HUES64 (cell line): ENCODE data around the gene MYO7B.
"Not testable (repeated sequence)": the region's sequence is repeated elsewhere in the genome, so short reads cannot be mapped to it uniquely, and the experiment has no call there.

ENCODE experiments used
- H3K27ac ChIP-seq: 2 replicates; pipeline ENCODE4 v1.7.0; 2013; ENCODE audit warnings: low read depth, low read length, inconsistent platforms
- H3K27me3 ChIP-seq: 2 replicates; pipeline ENCODE4 v1.6.1; 2013; ENCODE audit warnings: mild to moderate bottlenecking, low read length; ENCODE audit not compliant: insufficient read depth
- H3K36me3 ChIP-seq: 2 replicates; pipeline ENCODE4 v1.6.1; 2013; ENCODE audit warnings: mild to moderate bottlenecking, low read length; ENCODE audit not compliant: insufficient read depth
- H3K4me1 ChIP-seq: 2 replicates; pipeline ENCODE4 v1.6.1; 2013; ENCODE audit warnings: mild to moderate bottlenecking, low read length, moderate library complexity; ENCODE audit not compliant: insufficient read depth
- H3K4me3 ChIP-seq: 2 replicates; pipeline ENCODE4 v1.5.1; 2013; ENCODE audit warnings: mild to moderate bottlenecking, low read length, moderate library complexity
- H3K9ac ChIP-seq: 2 replicates; pipeline ENCODE4 v1.6.1; 2013; ENCODE audit warnings: mild to moderate bottlenecking, low read depth, low read length
- H3K9me3 ChIP-seq: 2 replicates; pipeline ENCODE4 v1.6.1; 2013; ENCODE audit warnings: low read depth, low read length; ENCODE audit not compliant: insufficient read depth
- WGBS: fragments of 150-250, 120-280 bp; methylation state at CpG from one replicate; pipeline ENCODE4 v1.1.7; 2013; ENCODE audit warnings: missing lambda C conversion rate; 5-methylcytosine and 5-hydroxymethylcytosine counted together

The MYO7B gene

DNA sequence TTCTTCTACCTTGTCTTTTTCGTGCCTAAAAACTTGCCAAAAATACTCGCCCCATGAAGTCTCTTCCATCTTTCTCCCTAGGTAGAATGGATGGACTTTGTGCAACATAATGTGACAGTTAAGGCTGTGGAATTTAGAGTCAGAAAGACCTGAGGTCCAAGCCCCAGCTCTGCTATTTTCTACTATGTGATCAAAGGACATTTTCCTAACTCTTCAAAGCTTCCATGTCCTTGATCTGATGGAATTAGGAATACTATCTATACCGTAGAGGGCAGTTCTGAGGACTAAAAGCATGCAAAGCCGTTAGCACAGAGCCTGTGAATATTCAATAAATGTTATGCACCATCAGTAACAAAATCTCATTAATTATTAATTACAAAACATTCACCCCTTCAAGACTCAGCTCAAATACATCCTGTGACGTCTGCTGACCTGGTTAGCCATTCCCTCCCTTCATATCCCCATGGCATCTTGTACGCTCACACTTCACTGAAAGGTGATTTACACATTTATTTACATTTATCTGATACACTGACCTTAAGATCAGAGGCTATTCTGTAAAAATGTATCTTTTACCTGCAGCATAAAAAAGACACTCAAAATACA, 24.3 kb upstream of the MYO7B start:
- Histone ChIP-seq H3K27ac (no peak overlapping the region), H3K4me3 (no peak overlapping the region), H3K9me3 (no peaks in the 10 kb centered on the region), H3K36me3 (peaks cover 34% of the 10 kb centered on the region), H3K27me3 (no peaks in the 10 kb centered on the region), H3K4me1 (peaks cover 26% of the 10 kb centered on the region), H3K9ac (no peak overlapping the region)
- WGBS: 93% methylated on average over 6 of the region's 6 CpGs

DNA sequence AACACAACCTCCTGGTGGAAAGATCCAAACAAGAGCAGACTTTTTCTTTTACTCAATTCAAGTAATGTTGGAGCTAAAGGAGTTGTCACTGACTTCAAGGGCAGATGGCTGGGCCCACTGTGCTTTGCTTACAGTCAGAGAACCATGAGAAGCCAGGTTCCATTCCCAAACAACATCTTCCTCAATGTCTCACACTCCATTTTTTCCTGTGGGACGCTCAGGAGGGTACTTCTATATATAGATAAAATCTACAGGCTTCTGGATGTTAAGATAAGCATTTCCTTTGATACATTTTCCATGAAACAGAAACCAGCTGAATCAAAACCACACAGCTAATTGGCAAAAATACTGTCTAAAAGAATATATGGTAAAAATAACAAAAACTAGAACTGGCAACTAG, 23.6 kb upstream of the MYO7B start:
- Histone ChIP-seq H3K4me3 (no peak overlapping the region), H3K9me3 (no peaks in the 10 kb centered on the region), H3K36me3 (peaks cover 32% of the 10 kb centered on the region), H3K27me3 (no peaks in the 10 kb centered on the region), H3K27ac (no peak overlapping the region), H3K4me1 (peaks cover 26% of the 10 kb centered on the region), H3K9ac (no peak overlapping the region)
- WGBS: no CpG with 5 or more reads among the region's 1 CpG

DNA sequence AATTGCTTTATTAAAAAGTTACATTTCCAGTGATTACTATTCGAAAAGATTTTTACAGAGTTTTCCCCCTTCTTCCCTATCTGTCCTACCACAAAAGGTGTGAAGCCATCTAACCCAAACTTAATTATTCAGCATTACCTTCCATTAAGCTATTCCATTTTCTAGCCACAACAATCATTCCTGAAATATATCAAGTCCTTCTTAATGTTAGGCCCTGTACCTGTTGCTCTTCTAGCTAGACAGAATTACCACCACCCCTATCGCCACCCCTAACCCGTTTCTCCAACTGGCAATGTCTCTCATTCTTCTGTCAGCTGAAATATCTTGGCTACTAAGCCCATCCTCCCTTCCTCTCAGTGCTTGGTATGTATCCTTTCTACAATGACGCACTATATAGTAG, 23.1 kb upstream of the MYO7B start:
- Histone ChIP-seq H3K4me3 (no peak overlapping the region), H3K27me3 (no peaks in the 10 kb centered on the region), H3K9me3 (no peaks in the 10 kb centered on the region), H3K27ac (no peak overlapping the region), H3K4me1 (peaks cover 26% of the 10 kb centered on the region), H3K36me3 (peaks cover 37% of the 10 kb centered on the region), H3K9ac (no peak overlapping the region)
- WGBS: 95% methylated on average over 4 of the region's 4 CpGs

DNA sequence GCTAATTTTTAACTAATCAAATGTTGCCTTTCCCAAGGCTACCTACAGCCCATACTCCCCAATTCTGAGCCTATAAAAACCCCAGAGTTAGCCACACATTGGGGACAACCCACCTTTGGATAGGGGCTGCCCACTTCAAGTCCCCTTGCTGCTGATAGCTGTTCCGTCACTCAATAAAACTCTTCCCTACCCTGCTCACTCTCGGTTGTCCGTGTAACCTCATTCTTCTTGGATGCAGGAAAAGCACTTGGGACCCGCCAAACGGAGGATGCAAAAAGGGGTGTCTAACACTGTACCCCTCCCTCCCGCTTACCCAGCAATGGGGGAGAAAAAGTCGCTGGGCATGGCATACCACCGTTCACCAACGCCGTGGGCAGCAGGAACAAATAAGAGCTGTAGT, 21.4 kb upstream of the MYO7B start:
- Histone ChIP-seq H3K9me3 (no peaks in the 10 kb centered on the region), H3K9ac (no peak overlapping the region), H3K4me1 (peaks cover 26% of the 10 kb centered on the region), H3K4me3 (no peak overlapping the region), H3K27me3 (no peaks in the 10 kb centered on the region), H3K27ac (no peak overlapping the region), H3K36me3 (peaks cover 51% of the 10 kb centered on the region)
- 92% methylated on average over 10 of the region's 10 CpGs for WGBS

DNA sequence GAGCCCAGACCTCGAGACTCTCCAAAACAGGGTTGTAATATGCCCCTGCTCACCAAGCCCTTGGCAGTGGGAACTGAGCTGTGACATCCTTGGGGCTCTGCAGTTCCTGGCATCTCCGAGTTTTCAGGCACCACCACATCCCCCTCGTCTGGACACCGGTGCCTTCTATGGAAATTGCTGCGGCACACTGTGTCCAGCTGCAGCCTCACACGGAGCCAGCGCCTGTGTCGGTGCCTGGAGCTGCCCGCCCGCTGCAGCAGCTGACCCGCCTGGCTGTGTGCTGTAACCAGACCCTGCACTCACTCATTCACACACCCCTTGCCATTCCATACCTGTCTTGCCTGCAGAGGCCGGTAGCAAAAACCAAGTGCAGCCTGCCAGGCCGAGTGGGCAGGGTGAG, 21.0 kb upstream of the MYO7B start:
- peaks cover 55% of the 10 kb centered on the region for H3K36me3 ChIP-seq
- WGBS: 93% methylated on average over 13 of the region's 13 CpGs
- H3K9me3 ChIP-seq: no peaks in the 10 kb centered on the region
- no peak overlapping the region for H3K27ac ChIP-seq
- no peaks in the 10 kb centered on the region for H3K27me3 ChIP-seq
- no peak overlapping the region for H3K4me3 ChIP-seq
- peaks cover 26% of the 10 kb centered on the region for H3K4me1 ChIP-seq
- H3K9ac ChIP-seq: no peak overlapping the region

DNA sequence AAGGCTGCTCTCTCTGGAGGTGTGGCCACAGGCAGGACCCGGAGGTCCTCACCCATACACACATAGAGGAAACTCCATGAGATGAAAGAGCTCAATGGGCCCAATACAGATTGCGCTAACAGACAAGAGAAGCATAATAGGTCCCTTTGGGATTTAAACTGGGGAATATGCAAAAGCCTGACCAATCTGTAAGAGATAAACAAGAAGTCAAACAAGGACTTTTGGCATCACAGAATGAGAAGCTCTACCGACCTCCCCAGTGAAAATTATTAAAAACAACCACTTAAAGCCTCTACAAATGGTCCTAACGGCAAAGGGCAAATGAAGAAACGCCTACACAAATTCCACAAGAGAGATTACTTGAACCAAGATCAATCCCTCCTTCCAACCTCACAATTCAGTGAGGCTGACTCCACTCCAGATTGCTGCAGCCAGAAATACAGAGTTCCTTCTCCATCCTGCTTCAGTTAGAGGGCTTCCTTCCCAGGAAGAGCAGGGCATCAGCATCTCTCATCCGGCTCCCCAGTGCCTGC, 20.0 kb upstream of the MYO7B start:
- no peaks in the 10 kb centered on the region for H3K9me3 ChIP-seq
- 86% methylated on average over 6 of the region's 6 CpGs for WGBS
- no peak overlapping the region for H3K9ac ChIP-seq
- H3K4me1 ChIP-seq: peaks cover 26% of the 10 kb centered on the region
- no peak overlapping the region for H3K27ac ChIP-seq
- H3K4me3 ChIP-seq: no peak overlapping the region
- H3K36me3 ChIP-seq: peaks cover 64% of the 10 kb centered on the region
- H3K27me3 ChIP-seq: no peaks in the 10 kb centered on the region

DNA sequence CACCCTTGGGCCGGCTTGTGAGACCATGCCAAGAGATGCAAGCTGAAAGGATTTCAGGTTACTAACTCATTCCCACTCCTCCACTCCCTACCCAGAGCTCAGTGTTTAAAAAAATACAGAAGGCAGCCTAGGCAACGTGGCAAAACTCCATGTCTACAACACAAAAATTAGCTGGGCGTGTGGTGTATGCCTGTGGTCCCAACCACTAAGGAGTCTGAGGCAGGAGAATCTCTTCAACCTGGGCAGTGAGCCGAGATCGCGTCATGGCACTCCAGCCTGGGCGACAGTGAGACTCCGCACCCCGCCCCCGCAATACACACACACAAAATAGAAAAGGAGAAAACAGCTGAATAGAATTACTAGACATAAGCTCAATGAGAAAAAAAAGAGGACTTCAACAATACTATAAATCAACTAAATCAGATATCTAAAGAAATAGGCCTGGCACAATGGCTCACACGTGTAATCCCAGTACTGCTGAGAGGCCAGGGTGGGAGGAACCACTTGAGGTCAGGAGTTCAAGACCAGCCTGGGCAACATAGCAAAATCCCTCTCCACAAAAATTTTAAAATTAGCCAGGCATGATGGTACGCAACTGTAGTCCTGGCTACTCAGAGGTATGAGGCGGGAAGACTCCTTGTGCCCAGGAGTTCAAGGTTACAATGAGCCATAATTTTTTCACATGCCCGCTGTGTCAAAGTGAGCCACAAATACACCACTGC, 19.3 kb upstream of the MYO7B start:
- no peaks in the 10 kb centered on the region for H3K9me3 ChIP-seq
- H3K9ac ChIP-seq: no peak overlapping the region
- H3K36me3 ChIP-seq: peaks cover 66% of the 10 kb centered on the region
- H3K4me3 ChIP-seq: no peak overlapping the region
- H3K27me3 ChIP-seq: no peaks in the 10 kb centered on the region
- H3K27ac ChIP-seq: no peak overlapping the region
- H3K4me1 ChIP-seq: peaks cover 26% of the 10 kb centered on the region
- WGBS: 91% methylated on average over 14 of the region's 14 CpGs

DNA sequence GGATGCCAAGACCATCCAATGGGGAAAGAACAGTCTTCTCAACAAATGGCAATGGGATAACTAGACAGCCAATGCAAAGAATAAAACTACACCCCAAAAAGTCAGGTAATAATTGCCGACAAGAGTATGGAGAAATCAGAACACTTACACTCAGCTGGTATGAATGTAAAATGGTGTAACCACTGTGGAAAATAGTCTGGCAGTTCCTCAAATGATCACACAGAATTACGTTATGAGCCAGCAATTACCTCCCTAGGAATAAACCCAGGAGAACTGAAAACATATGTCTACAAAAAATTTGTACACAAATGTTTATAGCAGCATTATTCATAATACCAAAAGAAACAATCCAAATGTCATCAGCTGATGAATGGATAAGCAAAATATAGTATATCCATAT, 18.0 kb upstream of the MYO7B start:
- Histone ChIP-seq H3K4me3 (no peak overlapping the region), H3K9me3 (no peaks in the 10 kb centered on the region), H3K27me3 (no peaks in the 10 kb centered on the region), H3K27ac (no peak overlapping the region), H3K9ac (no peak overlapping the region), H3K4me1 (peaks cover 26% of the 10 kb centered on the region), H3K36me3 (peaks cover 73% of the 10 kb centered on the region)
- WGBS: 92% methylated on average over 2 of the region's 2 CpGs

DNA sequence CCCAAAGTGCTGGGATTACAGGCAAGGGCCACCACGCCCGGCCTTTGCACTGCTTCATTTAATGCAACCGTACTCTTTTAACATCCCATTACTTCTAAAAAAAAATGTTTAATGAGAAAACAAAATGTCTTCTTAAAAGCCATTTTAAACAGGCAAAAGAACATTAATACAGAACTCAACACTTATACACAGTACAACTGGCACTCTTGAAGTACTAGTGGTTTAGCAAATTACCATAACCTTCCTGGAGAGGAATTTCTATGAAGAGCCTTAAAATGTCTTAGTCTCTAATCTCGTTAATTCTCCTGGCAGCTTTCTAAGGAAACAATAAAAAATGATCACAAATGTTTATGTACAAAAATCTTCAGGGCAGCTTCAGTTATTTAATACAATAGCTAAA, 15.1 kb upstream of the MYO7B start:
- no peak overlapping the region for H3K4me3 ChIP-seq
- WGBS: 88% methylated on average over 4 of the region's 4 CpGs
- no peak overlapping the region for H3K27ac ChIP-seq
- no peak overlapping the region for H3K9ac ChIP-seq
- H3K9me3 ChIP-seq: no peaks in the 10 kb centered on the region
- peaks cover 6% of the 10 kb centered on the region for H3K4me1 ChIP-seq
- H3K27me3 ChIP-seq: no peaks in the 10 kb centered on the region
- H3K36me3 ChIP-seq: peaks cover 77% of the 10 kb centered on the region

DNA sequence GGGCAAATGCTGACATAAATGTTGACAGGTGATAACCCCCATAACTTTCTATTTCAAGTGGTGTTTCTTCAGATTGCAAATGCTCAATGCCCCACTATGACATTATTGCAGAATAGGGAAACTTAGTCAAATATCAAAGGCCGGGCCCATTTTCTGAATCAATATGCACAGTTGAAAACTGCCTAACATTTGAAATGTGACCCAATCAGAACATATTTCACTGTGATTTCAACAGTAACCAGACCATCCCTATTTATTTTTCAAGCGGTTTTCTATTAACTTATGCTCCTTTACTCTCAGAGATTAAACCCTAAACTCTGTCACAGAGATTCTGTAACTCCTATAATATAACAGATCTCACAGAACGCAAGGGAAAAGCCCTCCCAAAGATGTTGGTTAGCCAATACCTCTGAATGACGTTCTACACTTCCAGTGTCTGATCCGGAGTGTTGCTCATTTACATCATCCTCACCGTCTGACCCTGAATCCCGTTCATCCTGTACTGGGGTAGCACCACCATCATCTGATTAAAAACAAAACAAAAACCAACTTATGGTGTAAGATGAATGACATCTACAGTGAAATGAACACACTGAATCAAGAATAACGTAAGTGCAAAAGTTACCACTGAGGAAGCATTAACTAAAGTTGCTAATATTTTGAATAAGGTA, 12.1 kb upstream of the MYO7B start:
- H3K9me3 ChIP-seq: no peaks in the 10 kb centered on the region
- H3K27ac ChIP-seq: no peak overlapping the region
- WGBS: 92% methylated on average over 7 of the region's 8 CpGs
- H3K36me3 ChIP-seq: peaks cover 53% of the 10 kb centered on the region
- H3K4me3 ChIP-seq: no peak overlapping the region
- H3K9ac ChIP-seq: no peak overlapping the region
- H3K4me1 ChIP-seq: peaks cover 14% of the 10 kb centered on the region
- no peaks in the 10 kb centered on the region for H3K27me3 ChIP-seq

DNA sequence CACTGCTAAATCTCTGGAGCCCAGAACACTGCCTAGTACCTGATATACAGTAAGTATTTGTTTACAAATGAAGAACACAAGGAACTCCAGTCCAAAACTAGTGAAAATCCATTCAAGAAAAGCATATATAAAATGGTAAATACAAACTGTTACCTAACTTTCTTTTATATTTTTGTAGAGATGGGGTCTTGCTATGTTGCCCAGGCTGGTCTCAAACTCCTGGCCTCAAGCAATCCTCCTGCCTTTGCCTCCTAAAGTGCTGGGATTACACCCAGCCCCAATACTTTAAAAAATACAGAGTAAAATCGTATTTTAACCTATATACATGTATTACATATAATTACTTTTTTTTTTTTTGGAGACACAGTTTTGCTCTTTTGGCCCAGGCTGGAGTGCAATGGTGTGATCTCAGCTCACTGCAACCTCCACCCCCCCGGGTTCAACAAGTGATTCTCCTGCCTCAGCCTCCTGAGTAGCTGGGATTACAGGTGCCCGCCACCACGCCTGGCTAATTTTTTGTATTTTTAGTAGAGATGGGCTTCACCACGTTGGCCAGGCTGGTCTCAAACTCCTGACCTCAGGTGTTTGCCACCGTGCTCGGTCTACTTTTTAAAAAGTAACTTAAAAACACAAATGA, 11.2 kb upstream of the MYO7B start:
- peaks cover 46% of the 10 kb centered on the region for H3K36me3 ChIP-seq
- not testable (repeated sequence) for H3K4me3 ChIP-seq, H3K9me3 ChIP-seq, H3K27me3 ChIP-seq, H3K9ac ChIP-seq, H3K27ac ChIP-seq
- 98% methylated on average over 6 of the region's 7 CpGs for WGBS
- peaks cover 17% of the 10 kb centered on the region for H3K4me1 ChIP-seq
